GM21447 (cell line): ENCODE measurements around the gene SKA3.
"Not testable (repeated sequence)": the region's sequence is repeated elsewhere in the genome, so short reads cannot be mapped to it uniquely, and the experiment has no call there.

Experiments used
- ATAC-seq: cut with Tn5 transposase; IDR thresholded peaks from one replicate; pipeline ENCODE4 v1.9.1; 2021; ENCODE audit not compliant: unreplicated experiment

The SKA3 gene

GRCh38 chr13:21176215-21176981 lies at the start of gene SKA3, which contains the start of gene MRPL57:
Gene SKA3, minus strand, starts transcription at chr13:21176552. Its CDS starts 75 bp downstream, at chr13:21176477.
Gene MRPL57, plus strand, starts transcription at chr13:21176658. Its CDS starts 259 bp downstream, at chr13:21176917.
- ATAC-seq: peak; percentile 88

DNA sequence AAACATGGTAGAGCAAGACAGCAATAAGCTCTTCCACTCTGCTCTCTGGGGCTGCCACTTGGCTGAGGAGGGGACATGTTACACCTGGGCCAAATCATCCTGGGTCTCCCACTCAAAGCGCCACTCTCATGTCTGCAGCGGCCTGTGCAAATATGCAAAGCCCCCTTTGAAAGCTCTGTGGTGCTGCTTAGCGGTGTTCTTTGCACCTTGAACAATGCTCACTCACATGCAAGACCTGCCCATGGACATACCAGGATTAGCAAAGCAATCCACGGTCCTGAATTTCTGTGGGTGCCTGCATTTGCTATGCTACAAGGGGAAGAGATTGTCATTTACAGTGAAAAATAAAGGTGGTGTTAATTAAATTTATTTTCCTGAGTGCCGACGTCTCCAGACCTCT lies 48.7 kb upstream of the SKA3 start:
- ATAC-seq: no peak

- ATAC-seq: no peak
Observed at GRCh38 chr13:21221268-21221667, 44.9 kb upstream of the SKA3 start.

- not testable (repeated sequence) for ATAC-seq
Observed at GRCh38 chr13:21219716-21220115, 43.4 kb upstream of the SKA3 start.

GRCh38 chr13:21219036-21219381 lies 42.7 kb upstream of the SKA3 start:
- ATAC-seq: no peak

GRCh38 chr13:21218351-21219035 lies 42.1 kb upstream of the SKA3 start:
- peak; percentile 97 for ATAC-seq

- no peak for ATAC-seq
Observed at GRCh38 chr13:21216332-21216731, 40.0 kb upstream of the SKA3 start.

DNA sequence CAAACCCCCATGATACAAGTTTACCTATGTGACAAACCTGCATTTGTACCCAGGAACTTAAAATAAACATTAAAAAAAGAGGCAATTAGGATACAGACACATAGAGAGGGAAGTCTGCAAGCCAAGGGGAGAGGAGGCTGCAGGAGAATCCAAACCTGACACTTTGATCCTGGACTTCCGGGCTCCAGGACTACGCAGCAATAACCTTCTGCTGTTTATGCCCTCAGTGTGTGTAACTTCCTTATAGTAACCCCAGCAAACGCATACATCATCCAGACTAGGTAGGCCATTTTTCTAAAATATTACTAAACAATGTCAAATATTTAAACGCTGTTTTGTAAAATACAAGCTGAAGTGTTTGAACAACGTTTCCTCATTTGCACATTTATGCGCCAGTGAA lies 39.1 kb upstream of the SKA3 start:
- ATAC-seq: not testable (repeated sequence)

DNA sequence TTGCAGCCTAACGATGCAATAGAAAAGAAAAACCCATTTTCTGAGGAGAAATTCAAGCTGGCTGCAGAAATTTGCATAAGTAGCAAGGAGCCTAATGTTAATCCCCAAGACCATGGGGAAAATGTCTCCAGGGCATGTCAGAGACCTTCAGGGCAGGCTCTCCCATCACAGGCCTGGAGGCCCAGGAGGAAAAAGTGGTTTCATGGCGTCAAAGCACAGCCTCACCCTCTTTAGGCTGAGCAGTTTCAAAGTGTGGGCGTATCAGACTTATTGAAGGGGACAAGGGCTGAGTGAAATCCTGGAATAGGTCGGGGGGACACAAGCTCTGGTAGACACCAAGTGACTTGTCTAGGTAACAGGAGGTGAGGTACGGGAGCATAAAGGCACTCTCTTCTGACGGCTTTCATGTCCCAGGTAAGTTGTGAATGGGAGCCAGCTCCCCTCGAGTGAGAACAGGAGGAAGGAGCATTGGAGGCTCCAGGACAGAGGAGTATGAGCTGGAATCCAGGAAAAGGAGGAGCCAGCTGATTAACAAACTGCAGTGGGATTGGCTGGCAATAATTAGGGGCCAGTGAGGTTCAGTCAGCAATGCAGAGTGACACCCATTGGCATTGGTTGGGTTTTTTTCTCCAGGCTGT lies 35.9 kb upstream of the SKA3 start:
- no peak for ATAC-seq

- ATAC-seq: no peak
Observed at GRCh38 chr13:21208652-21209154, 32.4 kb upstream of the SKA3 start.

DNA sequence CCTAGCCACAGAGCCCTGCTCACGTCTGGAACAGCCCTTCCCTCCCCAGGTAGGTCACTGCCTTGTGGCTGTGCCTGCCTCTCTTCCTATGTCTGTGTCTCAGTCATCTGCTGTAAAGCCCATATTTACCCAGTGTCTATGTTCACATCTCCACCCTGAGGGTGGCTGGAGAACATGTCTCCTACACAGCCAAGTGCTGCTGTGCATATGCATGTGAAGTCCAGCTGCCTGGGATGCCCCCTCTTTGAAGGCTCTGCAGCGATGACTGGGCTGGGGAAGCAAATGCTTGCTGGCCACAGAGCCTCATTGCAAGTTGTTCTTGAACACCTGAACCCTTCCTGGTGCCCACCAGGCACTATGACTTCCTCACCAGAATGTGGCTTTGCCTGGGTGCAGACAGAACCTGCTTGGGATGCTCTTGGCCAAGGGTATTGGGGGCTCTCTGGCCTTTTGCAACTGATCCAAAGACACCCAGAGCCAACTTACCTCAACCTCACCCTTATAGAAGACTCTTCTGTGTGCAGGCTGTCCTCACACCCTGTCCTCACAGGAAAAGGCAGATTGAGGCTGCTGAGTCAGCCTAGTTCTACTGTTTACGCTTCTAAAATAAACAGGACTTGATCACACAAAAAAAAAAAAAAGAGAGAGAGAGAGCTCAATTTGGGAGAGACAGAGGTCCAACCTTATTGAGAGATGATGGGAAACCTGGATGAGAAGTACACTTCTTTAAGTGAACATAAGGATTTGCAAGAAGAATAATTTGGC lies 26.6 kb upstream of the SKA3 start:
- ATAC-seq: no peak

DNA sequence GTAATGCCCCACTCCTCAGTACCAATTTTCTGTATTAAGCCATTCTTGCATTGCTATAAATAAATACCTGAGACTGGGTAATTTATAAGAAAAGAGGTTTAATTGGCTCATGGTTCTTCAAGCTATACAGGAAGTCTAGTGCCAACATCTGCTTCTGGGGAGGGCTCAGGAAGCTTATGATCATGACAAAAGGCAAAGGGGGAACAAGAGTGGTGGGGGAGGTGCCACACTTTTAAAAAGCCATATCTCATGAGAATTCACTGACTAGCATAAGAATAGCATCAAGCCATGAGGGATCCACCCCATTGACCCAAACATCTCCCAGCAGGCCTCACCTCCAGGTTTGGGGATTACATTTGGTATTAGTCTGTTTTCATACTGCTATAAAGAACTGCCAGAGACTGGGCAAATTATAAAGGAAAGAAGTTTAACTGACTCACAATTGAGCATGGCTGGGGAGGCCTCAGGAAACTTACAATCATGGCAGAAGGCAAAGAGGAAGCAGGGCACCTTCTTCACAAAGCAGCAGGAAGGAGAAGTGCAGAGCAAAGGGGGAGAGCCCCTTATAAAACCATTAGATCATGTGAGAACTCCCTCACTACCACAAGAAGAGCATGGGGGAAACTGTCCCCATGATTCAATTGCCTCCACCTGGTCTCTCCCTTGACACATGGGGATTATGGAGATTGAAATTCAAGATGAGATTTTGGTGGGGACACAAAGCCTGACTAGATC lies 25.3 kb upstream of the SKA3 start:
- ATAC-seq: not testable (repeated sequence)

DNA sequence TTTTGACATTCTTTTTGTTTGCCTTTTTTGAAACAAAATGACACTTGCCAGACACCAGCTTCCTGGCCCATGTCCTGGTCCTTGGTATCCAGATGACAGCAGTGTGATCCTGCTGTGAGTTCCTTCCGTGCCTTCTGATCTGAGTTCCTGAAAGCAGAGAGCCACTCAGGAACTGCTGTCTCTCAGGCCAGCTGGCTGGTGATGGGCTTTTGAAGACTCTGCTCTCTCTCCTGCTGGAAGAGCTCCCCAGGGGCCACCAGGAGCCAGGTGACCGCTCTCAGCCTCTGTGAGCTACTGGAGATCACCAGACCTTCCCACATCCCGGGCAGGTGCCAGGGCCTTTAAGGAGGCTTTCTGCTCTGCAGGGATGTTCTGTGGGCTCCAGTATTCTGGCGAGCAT lies 22.0 kb upstream of the SKA3 start:
- ATAC-seq: not testable (repeated sequence)

DNA sequence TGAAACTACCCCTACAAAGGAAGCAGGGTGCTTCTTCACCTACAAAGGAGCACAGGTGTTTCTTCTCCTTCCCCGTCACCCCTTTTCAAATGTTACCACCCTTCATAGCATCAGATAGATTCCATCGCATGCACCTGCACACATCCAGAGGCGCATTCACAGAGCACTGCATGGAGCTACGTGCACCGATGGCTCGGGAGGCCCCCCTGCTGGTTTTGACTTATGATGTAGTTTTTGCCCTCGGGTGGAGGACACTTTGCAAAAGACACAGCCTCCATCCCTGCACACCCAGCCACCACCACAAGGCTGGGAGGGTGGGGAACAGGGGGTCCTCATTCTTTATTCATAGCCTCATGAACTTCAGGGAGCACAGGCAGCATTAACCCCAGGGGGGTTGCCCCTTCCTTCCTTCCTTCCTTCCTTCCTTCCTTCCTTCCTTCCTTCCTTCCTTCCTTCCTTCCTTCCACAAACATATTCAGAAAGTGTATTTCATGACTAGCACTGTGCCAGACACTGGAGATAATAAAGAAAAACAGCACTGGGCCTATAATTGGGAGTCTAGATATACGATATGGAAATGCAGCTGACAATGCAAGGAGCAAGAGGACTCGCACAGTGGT lies 21.4 kb upstream of the SKA3 start:
- ATAC-seq: not testable (repeated sequence)

GRCh38 chr13:21194756-21195155 lies 18.4 kb upstream of the SKA3 start:
- not testable (repeated sequence) for ATAC-seq

GRCh38 chr13:21186410-21186809 lies 10.1 kb upstream of the SKA3 start:
- ATAC-seq: not testable (repeated sequence)

- no peak for ATAC-seq
Observed at GRCh38 chr13:21181671-21182070, 5.3 kb upstream of the SKA3 start.

DNA sequence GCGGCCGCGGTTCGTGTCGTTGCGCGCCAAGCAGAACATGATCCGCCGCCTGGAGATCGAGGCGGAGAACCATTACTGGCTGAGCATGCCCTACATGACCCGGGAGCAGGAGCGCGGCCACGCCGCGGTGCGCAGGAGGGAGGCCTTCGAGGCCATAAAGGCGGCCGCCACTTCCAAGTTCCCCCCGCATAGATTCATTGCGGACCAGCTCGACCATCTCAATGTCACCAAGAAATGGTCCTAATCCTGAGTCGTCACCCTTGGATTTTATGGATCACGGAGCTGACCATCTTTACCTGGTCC lies 581 bp upstream of the SKA3 start:
- peak; percentile 32 for ATAC-seq

DNA sequence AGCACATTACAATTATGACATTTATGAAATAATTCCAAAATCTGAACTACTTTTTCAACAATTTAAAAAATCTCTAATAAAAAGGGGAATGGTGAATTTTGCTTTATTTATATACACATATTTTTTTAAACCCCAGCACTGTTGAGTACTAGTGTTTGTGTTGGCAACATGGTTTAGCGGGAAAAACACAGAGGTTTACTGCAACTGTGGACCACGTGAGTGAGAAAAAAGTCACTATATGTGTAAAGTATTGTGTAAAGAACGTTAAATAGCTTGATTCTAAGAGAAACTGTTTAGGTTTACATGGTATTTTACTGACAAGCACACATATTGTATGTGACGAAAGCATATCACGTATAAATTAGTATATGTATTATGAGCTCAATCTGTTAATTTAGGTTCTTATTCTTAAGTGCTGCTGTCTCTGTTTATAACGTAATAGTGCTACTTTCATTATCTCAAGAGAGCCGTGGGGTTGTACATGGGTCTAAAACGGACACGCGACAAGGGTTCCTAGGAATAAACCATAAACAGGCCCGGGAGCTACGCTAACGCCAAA lies 617 bp downstream of the SKA3 start:
- ATAC-seq: no peak

DNA sequence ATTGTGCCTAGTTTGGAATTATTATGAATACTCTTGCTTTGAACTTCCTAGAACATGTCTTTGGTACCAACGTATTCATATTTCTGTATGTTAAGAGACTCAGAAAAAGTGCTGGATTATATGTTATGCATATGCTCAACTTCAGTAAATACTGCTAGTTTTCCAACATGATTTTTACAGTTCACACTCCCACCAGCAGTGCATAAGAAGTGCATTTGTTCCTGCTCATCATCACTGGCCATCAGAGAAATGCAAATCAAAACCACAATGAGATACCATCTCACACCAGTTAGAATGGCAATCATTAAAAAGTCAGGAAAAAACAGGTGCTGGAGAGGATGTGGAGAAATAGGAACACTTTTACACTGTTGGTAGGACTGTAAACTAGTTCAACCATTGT lies 2.6 kb downstream of the SKA3 start:
- ATAC-seq: not testable (repeated sequence)
